DOHH2 (cell line): Measurements from ENCODE around the gene TCERG1L.

Experiments
- EZH2phosphoT487 ChIP-seq: fragments of 200-600 bp; sonication (generic); IDR thresholded peaks from 2 replicates; pipeline ENCODE4 v1.6.1; 2017; ENCODE audit warnings: borderline replicate concordance, mild to moderate bottlenecking, antibody characterized with exemption, low read length, moderate library complexity, mixed read lengths
- TF ChIP-seq, protein P1 (sequence below): fragments of 200-600 bp; sonication (generic); IDR thresholded peaks from one replicate; pipeline ENCODE4 v1.5.1; 2014; ENCODE audit warnings: antibody characterized with exemption, mild to moderate bottlenecking, low read depth, low read length; ENCODE audit not compliant: poor library complexity, severe bottlenecking

- TF ChIP-seq, protein P1, sequence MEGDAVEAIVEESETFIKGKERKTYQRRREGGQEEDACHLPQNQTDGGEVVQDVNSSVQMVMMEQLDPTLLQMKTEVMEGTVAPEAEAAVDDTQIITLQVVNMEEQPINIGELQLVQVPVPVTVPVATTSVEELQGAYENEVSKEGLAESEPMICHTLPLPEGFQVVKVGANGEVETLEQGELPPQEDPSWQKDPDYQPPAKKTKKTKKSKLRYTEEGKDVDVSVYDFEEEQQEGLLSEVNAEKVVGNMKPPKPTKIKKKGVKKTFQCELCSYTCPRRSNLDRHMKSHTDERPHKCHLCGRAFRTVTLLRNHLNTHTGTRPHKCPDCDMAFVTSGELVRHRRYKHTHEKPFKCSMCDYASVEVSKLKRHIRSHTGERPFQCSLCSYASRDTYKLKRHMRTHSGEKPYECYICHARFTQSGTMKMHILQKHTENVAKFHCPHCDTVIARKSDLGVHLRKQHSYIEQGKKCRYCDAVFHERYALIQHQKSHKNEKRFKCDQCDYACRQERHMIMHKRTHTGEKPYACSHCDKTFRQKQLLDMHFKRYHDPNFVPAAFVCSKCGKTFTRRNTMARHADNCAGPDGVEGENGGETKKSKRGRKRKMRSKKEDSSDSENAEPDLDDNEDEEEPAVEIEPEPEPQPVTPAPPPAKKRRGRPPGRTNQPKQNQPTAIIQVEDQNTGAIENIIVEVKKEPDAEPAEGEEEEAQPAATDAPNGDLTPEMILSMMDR, result no peak
- no peak for TF ChIP-seq EZH2phosphoT487
Observed at GRCh38 chr10:131350245-131350644, 38.7 kb upstream of the TCERG1L start.
